H1 (cell line): Measurements from ENCODE around the gene ADGRV1. TPM values are rescaled to one million over a fixed set of nuclear protein-coding genes. Genes with fewer than 3 reads are reported as not detected.

Source experiments
- JUND ChIP-seq: IDR thresholded peaks from 2 replicates; pipeline ENCODE4 v1.6.1; 2011; ENCODE audit warnings: mild to moderate bottlenecking, improper control_type of control experiment, low read length
- MAX ChIP-seq: IDR thresholded peaks from 2 replicates; pipeline ENCODE4 v1.6.1; 2012; ENCODE audit warnings: inconsistent platforms
- NANOG ChIP-seq: IDR thresholded peaks from 2 replicates; pipeline ENCODE4 v1.6.1; 2011; ENCODE audit warnings: low read length, low read depth, mild to moderate bottlenecking, inconsistent platforms; ENCODE audit not compliant: insufficient read depth, poor library complexity, severe bottlenecking
- RNF2 ChIP-seq: fragments of 200-900, 300-1000 bp; sonication (generic); IDR thresholded peaks from 2 replicates; pipeline ENCODE4 v1.7.1; 2016; ENCODE audit warnings: borderline replicate concordance, low read depth, mild to moderate bottlenecking, antibody characterized with exemption, low read length; ENCODE audit not compliant: poor library complexity, severe bottlenecking; ENCODE audit errors: missing control alignments
- SUZ12 ChIP-seq: fragments of 200-600 bp; sonication (generic); IDR thresholded peaks from 2 replicates; pipeline ENCODE4 v1.6.1; 2012; ENCODE audit warnings: mild to moderate bottlenecking, inconsistent platforms, low read length, moderate library complexity, mixed read lengths
- polyA plus RNA-seq, 7 experiments: library from polyadenylated mRNA; depleted of rRNA in 3 of 7; stranded (reverse) in 5 of 7; unstranded in 2 of 7; fragments of >200 nt in 5 of 7; fragments of 200-250 nt in 2 of 7; gene quantifications; 1 replicate in 5 of 7; 2 replicates in 1 of 7; 4 replicates in 1 of 7; pipeline versions ENCODE4 v1.2.1 to v1.2.3, GENCODE V29; 2011 to 2013; ENCODE audit warnings: missing spikeins in 2 of 7, mixed read lengths in 2 of 7
- total RNA-seq: library from RNA; stranded (reverse); fragmentation: NEBNext Ultra II Directional; extraction: Animal tissue kit (Norgen Biotek cat#: 25700); gene quantifications from 2 replicates; pipeline ENCODE4 v1.2.1, GENCODE V29; 2021

The ADGRV1 gene
- total and polyA plus RNA-seq, 2 of the 8 experiments (the other 6 are each of a cell fraction or from before 2014, with no cell fraction given): 53.1 to 62.2 TPM

DNA sequence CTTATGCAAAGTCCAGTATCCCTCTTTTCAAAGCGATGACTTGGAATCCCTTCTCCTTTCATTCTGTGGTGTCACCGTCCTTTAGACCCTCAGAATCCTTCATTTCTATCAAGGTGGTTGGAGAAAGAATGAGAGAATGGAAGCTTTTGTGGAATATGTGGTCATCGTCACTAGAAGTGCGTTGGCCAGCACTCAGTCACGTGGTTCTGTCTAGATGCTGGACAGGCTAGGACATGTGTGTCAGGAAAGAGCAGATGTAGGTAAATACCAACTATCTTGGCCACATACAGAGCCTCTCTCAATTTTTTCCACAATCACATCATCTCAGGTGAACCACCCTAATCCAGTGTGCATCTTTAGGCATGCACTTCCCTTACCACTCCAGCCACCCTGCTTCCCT lies 618.5 kb downstream of the ADGRV1 start (continued):
- TF ChIP-seq RNF2 (no peak), SUZ12 (no peak), MAX (no peak), JUND (no peak), NANOG (no peak)
